GM12878 (cell line): ENCODE data around the gene ERBB3. TPM values are rescaled to one million over a fixed set of nuclear protein-coding genes. Genes with fewer than 3 reads are reported as not detected.
A peak's percentile ranks its signal among the peaks of the same experiment; 100 is the strongest.

Source experiments
- BHLHE40 ChIP-seq, 2 experiments: fragments of 450-650 bp in 1 of 2; IDR thresholded peaks; 2 replicates each; pipeline ENCODE4 v1.6.1; 2011 to 2017; ENCODE audit warnings: low read depth in 2 of 2, borderline replicate concordance in 1 of 2, improper control_type of control experiment in 1 of 2, low read length in 1 of 2, mild to moderate bottlenecking in 1 of 2
- CBX3 ChIP-seq: fragments of 200-600 bp; sonication (generic); IDR thresholded peaks from 2 replicates; pipeline ENCODE4 v1.6.1; 2016; ENCODE audit warnings: low read depth, borderline replicate concordance
- CREM ChIP-seq: IDR thresholded peaks from 2 replicates; pipeline ENCODE4 v1.6.1; 2014; ENCODE audit warnings: antibody characterized with exemption, low read depth
- ETV6 ChIP-seq, 2 experiments: fragments of 450-650 bp in 1 of 2; IDR thresholded peaks in 1 of 2; conservative IDR thresholded peaks in 1 of 2; 2 replicates each; pipeline ENCODE4 v1.6.1; 2014; ENCODE audit warnings: antibody characterized with exemption in 1 of 2, borderline replicate concordance in 1 of 2, low read depth in 1 of 2, mild to moderate bottlenecking in 1 of 2, moderate library complexity in 1 of 2
- GABPA ChIP-seq: IDR thresholded peaks from 2 replicates; pipeline ENCODE4 v1.6.1; 2014; ENCODE audit warnings: antibody characterized with exemption, low read depth, mild to moderate bottlenecking, inconsistent platforms
- GATAD2B ChIP-seq: fragments of 450-650 bp; conservative IDR thresholded peaks from 2 replicates; pipeline ENCODE4 v1.6.1; 2017; ENCODE audit warnings: low read depth, mild to moderate bottlenecking, moderate library complexity
- HCFC1 ChIP-seq: fragments of 150-350 bp; IDR thresholded peaks from 2 replicates; pipeline ENCODE4 v1.6.1; 2014; ENCODE audit warnings: low read length
- IRF4 ChIP-seq: IDR thresholded peaks from 2 replicates; pipeline ENCODE4 v1.6.1; 2011; ENCODE audit warnings: low read depth, low read length
- MEF2A ChIP-seq: IDR thresholded peaks from 2 replicates; pipeline ENCODE4 v1.6.1; 2011; ENCODE audit warnings: low read depth, mild to moderate bottlenecking, low read length, moderate library complexity; ENCODE audit not compliant: insufficient read depth
- MTA2 ChIP-seq: fragments of 450-650 bp; IDR thresholded peaks from 2 replicates; pipeline ENCODE4 v1.6.1; 2016; ENCODE audit warnings: low read depth, mild to moderate bottlenecking, moderate library complexity
- MYB ChIP-seq: fragments of 150-350 bp; IDR thresholded peaks from 2 replicates; pipeline ENCODE4 v1.6.1; 2014; ENCODE audit warnings: mild to moderate bottlenecking, low read depth, low read length, borderline replicate concordance
- NR2C2 ChIP-seq: IDR thresholded peaks from 2 replicates; pipeline ENCODE4 v1.6.1; 2011; ENCODE audit warnings: borderline replicate concordance, low read depth; ENCODE audit not compliant: control insufficient read depth, insufficient read length
- NR2F1 ChIP-seq: fragments of 450-650 bp; conservative IDR thresholded peaks from 2 replicates; pipeline ENCODE4 v1.6.1; 2017; ENCODE audit warnings: mild to moderate bottlenecking
- POLR2AphosphoS2 ChIP-seq: IDR thresholded peaks from 2 replicates; pipeline ENCODE4 v1.6.1; 2011; ENCODE audit warnings: low read depth, mild to moderate bottlenecking, low read length, improper control_type of control experiment, moderate library complexity
- POU2F2 ChIP-seq: IDR thresholded peaks from 3 replicates; pipeline ENCODE4 v1.6.1; 2011; ENCODE audit warnings: low read depth, mild to moderate bottlenecking, low read length, borderline replicate concordance
- PRDM15 ChIP-seq: fragments of 450-650 bp; formaldehyde crosslinking; IDR thresholded peaks from 2 replicates; pipeline ENCODE4 v1.4.0; 2020; ENCODE audit warnings: mild to moderate bottlenecking, moderate library complexity
- RELA ChIP-seq: fragments of 450-650 bp; IDR thresholded peaks from 2 replicates; pipeline ENCODE4 v1.8.0; 2014; ENCODE audit warnings: borderline replicate concordance; ENCODE audit not compliant: partially characterized antibody
- RUNX3 ChIP-seq: IDR thresholded peaks from 2 replicates; pipeline ENCODE4 v1.6.1; 2012; ENCODE audit warnings: low read length, inconsistent platforms
- SMAD1 ChIP-seq: fragments of 450-650 bp; IDR thresholded peaks from 2 replicates; pipeline ENCODE4 v1.6.1; 2018; ENCODE audit warnings: mild to moderate bottlenecking, low read depth; ENCODE audit not compliant: partially characterized antibody
- SP1 ChIP-seq: IDR thresholded peaks from one replicate; pipeline ENCODE4 v1.6.1; 2011; ENCODE audit warnings: low read depth, low read length
- TCF7 ChIP-seq: IDR thresholded peaks from 2 replicates; pipeline ENCODE4 v1.6.1; 2014; ENCODE audit warnings: antibody characterized with exemption, borderline replicate concordance
- YY1 ChIP-seq: IDR thresholded peaks from 2 replicates; pipeline ENCODE4 v1.6.1; 2011; ENCODE audit warnings: low read depth, mild to moderate bottlenecking, low read length
- ZNF274 ChIP-seq: IDR thresholded peaks from one replicate; pipeline ENCODE4 v1.8.0; 2011; ENCODE audit not compliant: insufficient read length, insufficient read depth
- ZZZ3 ChIP-seq: IDR thresholded peaks from 2 replicates; pipeline ENCODE4 v1.6.1; 2011; ENCODE audit warnings: low read depth; ENCODE audit not compliant: control insufficient read depth, insufficient read length
- polyA plus RNA-seq, 11 experiments: library from polyadenylated mRNA; depleted of rRNA in 4 of 11; unstranded in 6 of 11; stranded (reverse) in 5 of 11; fragments of >200 nt; fragmentation: Nextera tagmentation in 4 of 11; fragmentation: Illumina TruSeq in 1 of 11; extraction: Ambion mirVana in 4 of 11; extraction: Trizol in 1 of 11; gene quantifications; 1 replicate in 1 of 11; 2 replicates in 10 of 11; pipeline versions ENCODE4 v1.2.1 to v1.2.3, GENCODE V29; 2011 to 2016; ENCODE audit warnings: inconsistent platforms in 2 of 11, missing spikeins in 2 of 11, low read depth in 1 of 11
- total RNA-seq, 4 experiments: library from RNA; depleted of rRNA in 3 of 4; stranded (reverse); fragments of >200 nt in 3 of 4; fragmentation: Illumina TruSeq in 1 of 4; extraction: Trizol in 1 of 4; gene quantifications; 2 replicates each; pipeline versions ENCODE4 v1.2.1 to v1.2.3, GENCODE V29; 2013 to 2021

The ERBB3 gene
- total and polyA plus RNA-seq, 10 of the 15 experiments (the other 5 are each of a cell fraction or from before 2014, with no cell fraction given), result 0.03 to 0.72 (median 0.04) TPM; not detected in 5

GRCh38 chr12:56152132-56152755 is 72.3 kb downstream of the ERBB3 start, which contains the start of gene MYL6B (continued):
- TF ChIP-seq ZNF274, result no peak
- TF ChIP-seq YY1, result peak; percentile 92
- peak; percentile 85 for TF ChIP-seq GABPA
- TF ChIP-seq RELA, result peak; percentile 66
- TF ChIP-seq POU2F2, result peak; percentile 80; the same call in 2 of the 3 replicates
- peak; percentile 91 for TF ChIP-seq HCFC1
- no peak for TF ChIP-seq ZZZ3
- TF ChIP-seq MEF2A, result no peak
- TF ChIP-seq GATAD2B, result peak; percentile 42; the same call in 1 of the 2 replicates
- TF ChIP-seq PRDM15 (CRISPR knock-in tag), result no peak
- TF ChIP-seq SP1, result peak; percentile 64
- no peak for TF ChIP-seq IRF4
- 0 out of 2 replicates have a peak, but pooled peaks have one; percentile 35 for TF ChIP-seq NR2F1
- 0 out of 4 replicates have a peak, but pooled peaks of 1 of the 2 experiments have one; percentile 6 for TF ChIP-seq ETV6 (conservative IDR thresholded peaks at IDR 0.05 in 1 of 2, IDR thresholded peaks at IDR 0.05 in 1 of 2; ENCODE audit: borderline replicate concordance in 1 of 2, low read depth in 1 of 2)
- no peak for TF ChIP-seq CBX3
- peak; percentile 51; the same call in 1 of the 2 replicates for TF ChIP-seq MTA2
- peak; percentile 79; the same call in 1 of the 2 replicates for TF ChIP-seq CREM
- TF ChIP-seq BHLHE40 (IDR thresholded peaks at IDR 0.05; ENCODE audit: borderline replicate concordance in 1 of 2, low read depth in 2 of 2, low read length in 1 of 2), result peak; percentile 91 to 94
- TF ChIP-seq TCF7, result no peak
- TF ChIP-seq RUNX3, result peak; percentile 62; the same call in 1 of the 2 replicates
- no peak; the same call in 1 of the 2 replicates for TF ChIP-seq POLR2AphosphoS2
- TF ChIP-seq SMAD1, result no peak
- TF ChIP-seq MYB, result 0 out of 2 replicates have a peak, but pooled peaks have one; percentile 49
- TF ChIP-seq NR2C2, result no peak
